Measurements from ENCODE around the gene STOX2. TPM values are rescaled to one million over a fixed set of nuclear protein-coding genes. Genes with fewer than 3 reads are reported as not detected.

STOX2 gene
- total and polyA plus RNA-seq, 10 of the 15 experiments (the other 5 are each of a cell fraction or from before 2014, with no cell fraction given), result 0.01 to 1.2 (median 0.18) TPM; not detected in 4

- TF ChIP-seq BACH1 (IDR thresholded peaks at IDR 0.05; ENCODE audit: borderline replicate concordance) (no peak), NKRF (conservative IDR thresholded peaks at IDR 0.05) (no peak), PAX8 (IDR thresholded peaks at IDR 0.05) (no peak), SMAD5 (IDR thresholded peaks at IDR 0.05; ENCODE audit: low read depth) (no peak), MTA2 (IDR thresholded peaks at IDR 0.05; ENCODE audit: low read depth) (no peak)
Measured at GRCh38 chr4:183936047-183936446, 30.9 kb downstream of the STOX2 start (continued).

GRCh38 chr4:183936574-183937345 lies 31.7 kb downstream of the STOX2 start:
- FAIRE-seq (no peak), ATAC-seq (no peak), DNase-seq (ENCODE audit: low read depth, low spot score) (no peak)
- CTCF ChIA-PET, result no interaction called here
- WGBS (ENCODE audit: insufficient coverage, insufficient replicate concordance, low lambda C conversion rate, missing lambda C conversion rate), result 34% methylated on average over 3 of the region's 3 CpGs
- SMC1A ChIA-PET (ENCODE audit: uncharacterized antibody, unreplicated experiment), result no interaction called here
- POLR2A ChIA-PET, result no interaction called here
- Histone ChIP-seq H3K27me3 (replicated peaks in 1 of 2; ENCODE audit: control insufficient read depth in 2 of 2, insufficient read depth in 2 of 2, low read length in 1 of 2) (no peaks in the 10 kb centered on the region), H3K79me2 (ENCODE audit: control insufficient read depth, insufficient read depth, low read length) (no peaks in the 10 kb centered on the region), H3K27ac (ENCODE audit: control insufficient read depth, insufficient read depth) (no peak overlapping the region), H3K4me1 (ENCODE audit: control insufficient read depth, insufficient read depth, low read length) (no peaks in the 10 kb centered on the region), H4K20me1 (ENCODE audit: control insufficient read depth, insufficient read depth) (no peaks in the 10 kb centered on the region), H3K9ac (ENCODE audit: control insufficient read depth, insufficient read depth, low read length) (no peak overlapping the region), H2AFZ (ENCODE audit: control insufficient read depth, low read depth, low read length) (no peak overlapping the region), H3K4me2 (ENCODE audit: control insufficient read depth, insufficient read depth) (no peak overlapping the region), H3K36me3 (ENCODE audit: control insufficient read depth in 2 of 2, insufficient read depth in 2 of 2, low read length in 1 of 2) (no peaks in the 10 kb centered on the region), H3K4me3 (no peak overlapping the region), H3K9me3 (replicated peaks; ENCODE audit: control insufficient read depth, insufficient read depth, low read length) (no peaks in the 10 kb centered on the region)
- in situ Hi-C loops (cut with MboI), result no loop called here
- BruUV-seq (replicated peaks), result no TSS peak
- RAD21 ChIA-PET (ENCODE audit: unreplicated experiment), result no interaction called here
- intact Hi-C loops (cut with micrococcal nuclease; ENCODE audit: unreplicated experiment), result no loop called here
- TF ChIP-seq SIN3A (IDR thresholded peaks at IDR 0.05; ENCODE audit: low read depth, low read length), result no peak
- TF ChIP-seq TCF3 (IDR thresholded peaks at IDR 0.05; ENCODE audit: borderline replicate concordance, insufficient read depth, low read depth, low read length), result no peak
- TF ChIP-seq ZZZ3 (IDR thresholded peaks at IDR 0.05; ENCODE audit: control insufficient read depth, insufficient read length, low read depth), result no peak
- TF ChIP-seq USF1 (IDR thresholded peaks at IDR 0.05; ENCODE audit: borderline replicate concordance, extremely low read length, insufficient read depth, low read depth, low read length), result no peak

All from GM12878 (cell line).